ENCODE results near the gene BTBD1.
"Not testable (repeated sequence)": the region's sequence is repeated elsewhere in the genome, so short reads cannot be mapped to it uniquely, and the experiment has no call there.

DNA sequence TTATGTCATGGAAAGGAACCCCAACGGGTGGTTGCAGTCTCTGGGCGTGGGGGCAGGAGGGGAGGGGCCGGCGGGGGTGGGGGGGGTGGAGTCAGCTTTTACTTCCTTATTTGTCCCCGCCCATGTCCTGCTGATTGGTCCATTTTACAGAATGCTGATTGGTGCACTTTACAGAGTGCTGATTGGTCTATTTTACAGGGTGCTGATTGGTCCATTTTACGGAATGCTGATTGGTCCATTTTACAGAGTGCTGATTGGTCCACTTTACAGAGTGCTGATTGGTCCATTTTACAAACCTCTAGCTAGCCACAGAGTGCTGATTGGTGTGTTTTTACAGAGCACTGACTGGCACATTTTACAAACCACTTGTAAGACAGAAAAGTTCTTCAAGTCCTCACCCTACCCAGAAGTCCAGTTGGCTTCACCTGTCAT is 2.2 kb upstream of the BTBD1 start:
- TF ChIP-seq, protein P1, sequence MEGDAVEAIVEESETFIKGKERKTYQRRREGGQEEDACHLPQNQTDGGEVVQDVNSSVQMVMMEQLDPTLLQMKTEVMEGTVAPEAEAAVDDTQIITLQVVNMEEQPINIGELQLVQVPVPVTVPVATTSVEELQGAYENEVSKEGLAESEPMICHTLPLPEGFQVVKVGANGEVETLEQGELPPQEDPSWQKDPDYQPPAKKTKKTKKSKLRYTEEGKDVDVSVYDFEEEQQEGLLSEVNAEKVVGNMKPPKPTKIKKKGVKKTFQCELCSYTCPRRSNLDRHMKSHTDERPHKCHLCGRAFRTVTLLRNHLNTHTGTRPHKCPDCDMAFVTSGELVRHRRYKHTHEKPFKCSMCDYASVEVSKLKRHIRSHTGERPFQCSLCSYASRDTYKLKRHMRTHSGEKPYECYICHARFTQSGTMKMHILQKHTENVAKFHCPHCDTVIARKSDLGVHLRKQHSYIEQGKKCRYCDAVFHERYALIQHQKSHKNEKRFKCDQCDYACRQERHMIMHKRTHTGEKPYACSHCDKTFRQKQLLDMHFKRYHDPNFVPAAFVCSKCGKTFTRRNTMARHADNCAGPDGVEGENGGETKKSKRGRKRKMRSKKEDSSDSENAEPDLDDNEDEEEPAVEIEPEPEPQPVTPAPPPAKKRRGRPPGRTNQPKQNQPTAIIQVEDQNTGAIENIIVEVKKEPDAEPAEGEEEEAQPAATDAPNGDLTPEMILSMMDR (IDR thresholded peaks at IDR 0.05) = not testable (repeated sequence)
- TF ChIP-seq POLR2A (IDR thresholded peaks at IDR 0.05) = not testable (repeated sequence)
